PC-9 (cell line): ENCODE results near the gene GBP3. TPM values are rescaled to one million over a fixed set of nuclear protein-coding genes. Genes with fewer than 3 reads are reported as not detected.
"Not testable (repeated sequence)": the region's sequence is repeated elsewhere in the genome, so short reads cannot be mapped to it uniquely, and the experiment has no call there.

ENCODE experiments used
- BruUV-seq: library from RNA; stranded (reverse); fragments of 400-500 nt; replicated peaks from 2 replicates; lab custom pipeline; 2021; lab: Mats Ljungman, UMichigan
- CTCF ChIA-PET: fragments of 300-600 bp; sonication (Branson Sonifier 250); formaldehyde crosslinking; loops from one replicate; lab custom pipeline; 2022; ENCODE audit warnings: antibody characterized with exemption; lab: Charles Lee
- POLR2A ChIA-PET: fragments of 300-600 bp; sonication (Branson Sonifier 250); formaldehyde crosslinking; loops from one replicate; lab custom pipeline; 2022; ENCODE audit warnings: antibody characterized with exemption; ENCODE audit not compliant: unreplicated experiment; lab: Charles Lee
- DNase-seq, 2 experiments: peaks; one replicate each; pipeline versions ENCODE4 v3.0.0 to v3.0.0-alpha.2; 2015 to 2022; ENCODE audit warnings: mixed read lengths in 1 of 2
- H2AFZ ChIP-seq: fragments of 200-600 bp; sonication (generic); 2 replicates; pipeline ENCODE4 v1.8.1; 2017; ENCODE audit warnings: antibody characterized with exemption
- H3F3A ChIP-seq: fragments of 200-600 bp; sonication (generic); 2 replicates; pipeline ENCODE4 v1.8.1; 2017; ENCODE audit warnings: antibody characterized with exemption, mild to moderate bottlenecking, low read depth; ENCODE audit not compliant: insufficient read depth
- H3K27ac ChIP-seq: fragments of 200-600 bp; sonication (generic); 2 replicates; pipeline ENCODE4 v1.6.1; 2016; ENCODE audit warnings: mixed run types
- H3K27me3 ChIP-seq: fragments of 200-600 bp; sonication (generic); 2 replicates; pipeline ENCODE4 v1.6.1; 2016; ENCODE audit warnings: low read depth, mixed run types; ENCODE audit not compliant: insufficient read depth
- H3K36me3 ChIP-seq: fragments of 200-600 bp; sonication (generic); 2 replicates; pipeline ENCODE4 v1.6.1; 2016; ENCODE audit warnings: low read depth, mixed run types
- H3K4me1 ChIP-seq: fragments of 200-600 bp; sonication (generic); replicated peaks from 2 replicates; pipeline ENCODE4 v1.6.1; 2016; ENCODE audit warnings: mixed run types; ENCODE audit not compliant: insufficient read depth
- H3K4me2 ChIP-seq: fragments of 200-600 bp; sonication (generic); 2 replicates; pipeline ENCODE4 v1.6.1; 2017; ENCODE audit warnings: mixed run types
- H3K4me3 ChIP-seq: fragments of 200-600 bp; sonication (generic); 2 replicates; pipeline ENCODE4 v1.6.1; 2016; ENCODE audit warnings: mixed run types
- H3K79me2 ChIP-seq: fragments of 200-600 bp; sonication (generic); 2 replicates; pipeline ENCODE4 v1.6.1; 2017; ENCODE audit warnings: low read depth, mixed run types
- H3K9me2 ChIP-seq: fragments of 200-600 bp; sonication (generic); 2 replicates; pipeline ENCODE4 v1.8.1; 2017; ENCODE audit warnings: mild to moderate bottlenecking; ENCODE audit not compliant: insufficient read depth
- H3K9me3 ChIP-seq: fragments of 200-600 bp; sonication (generic); 2 replicates; pipeline ENCODE4 v1.8.1; 2016; ENCODE audit warnings: low read depth; ENCODE audit not compliant: insufficient read depth
- H4K20me1 ChIP-seq: fragments of 200-600 bp; sonication (generic); 2 replicates; pipeline ENCODE4 v1.8.1; 2017; ENCODE audit not compliant: insufficient read depth
- CTCF ChIP-seq: fragments of 200-600 bp; sonication (generic); conservative IDR thresholded peaks from 2 replicates; pipeline ENCODE4 v1.6.1; 2017; ENCODE audit warnings: mixed run types, antibody characterized with exemption, mild to moderate bottlenecking, moderate library complexity
- EZH2 ChIP-seq: fragments of 200-600 bp; sonication (generic); IDR thresholded peaks from 2 replicates; pipeline ENCODE4 v1.8.0; 2017; ENCODE audit warnings: antibody characterized with exemption, low read depth
- intact Hi-C: fragments of 100-400 bp; cut with micrococcal nuclease; formaldehyde crosslinking; loops from one replicate; pipeline ENCODE4 v1.10.0; 2022; ENCODE audit not compliant: unreplicated experiment
- total RNA-seq: library from RNA; stranded (reverse); gene quantifications from 2 replicates; pipeline ENCODE4 v1.2.3, GENCODE V29; 2021

The GBP3 gene
- total RNA-seq, 1 experiment from 2014 or later, result 22.6 TPM

- peaks cover 18% of the 10 kb centered on the region for H3F3A ChIP-seq
- POLR2A ChIA-PET, result no interaction called here
Observed at GRCh38 chr1:88982055-88982454, 40.6 kb downstream of the GBP3 start.

GRCh38 chr1:88981506-88981905, 41.2 kb downstream of the GBP3 start:
- H3K4me3 ChIP-seq, H3K27ac ChIP-seq, H3K9me3 ChIP-seq, H2AFZ ChIP-seq, intact Hi-C loops, BruUV-seq, H3K4me2 ChIP-seq, CTCF ChIA-PET, H4K20me1 ChIP-seq, H3K27me3 ChIP-seq, H3K9me2 ChIP-seq, DNase-seq, POLR2A ChIA-PET: not testable (repeated sequence)
- H3K79me2 ChIP-seq, result peaks cover 63% of the 10 kb centered on the region
- H3F3A ChIP-seq, result peaks cover 18% of the 10 kb centered on the region
- H3K36me3 ChIP-seq, result peaks cover 22% of the 10 kb centered on the region; the same call in 1 of the 2 replicates
- H3K4me1 ChIP-seq, result peaks cover 18% of the 10 kb centered on the region

More at GRCh38 chr1:88982055-88982454, 40.6 kb downstream of the GBP3 start:
- Histone ChIP-seq H3K9me3 (no peaks in the 10 kb centered on the region), H3K4me3 (no peak overlapping the region), H2AFZ (no peak overlapping the region), H4K20me1 (no peaks in the 10 kb centered on the region), H3K27ac (no peak overlapping the region), H3K9me2 (no peaks in the 10 kb centered on the region), H3K4me2 (no peak overlapping the region), H3K4me1 (peaks cover 18% of the 10 kb centered on the region), H3K27me3 (no peaks in the 10 kb centered on the region), H3K79me2 (peaks cover 69% of the 10 kb centered on the region), H3K36me3 (peaks cover 27% of the 10 kb centered on the region)
- DNase-seq, result no peak
- BruUV-seq, result no TSS peak
- intact Hi-C loops, result no loop called here
- CTCF ChIA-PET, result no interaction called here
- TF ChIP-seq CTCF (no peak), EZH2 (no peak)

GRCh38 chr1:88980870-88981269, 41.8 kb downstream of the GBP3 start:
- TF ChIP-seq EZH2 (no peak), CTCF (no peak)
- Histone ChIP-seq H3K4me3 (no peak overlapping the region), H3K4me2 (no peak overlapping the region), H3K79me2 (peaks cover 59% of the 10 kb centered on the region), H3F3A (peaks cover 15% of the 10 kb centered on the region), H3K27me3 (no peaks in the 10 kb centered on the region), H4K20me1 (no peaks in the 10 kb centered on the region), H3K27ac (no peak overlapping the region), H2AFZ (no peak overlapping the region), H3K36me3 (peaks cover 21% of the 10 kb centered on the region; the same call in 1 of the 2 replicates), H3K4me1 (peaks cover 15% of the 10 kb centered on the region), H3K9me2 (no peaks in the 10 kb centered on the region), H3K9me3 (no peaks in the 10 kb centered on the region)
- no TSS peak for BruUV-seq
- CTCF ChIA-PET, result no interaction called here
- intact Hi-C loops, result no loop called here
- POLR2A ChIA-PET, result no interaction called here
- DNase-seq, result no peak

GRCh38 chr1:88979749-88980116, 42.9 kb downstream of the GBP3 start:
- POLR2A ChIA-PET, result no interaction called here
- Histone ChIP-seq H3K27me3 (no peaks in the 10 kb centered on the region), H2AFZ (no peak overlapping the region), H4K20me1 (no peaks in the 10 kb centered on the region), H3K4me1 (peaks cover 4% of the 10 kb centered on the region; the same call in 1 of the 2 replicates), H3F3A (peaks cover 5% of the 10 kb centered on the region), H3K36me3 (peaks cover 21% of the 10 kb centered on the region; the same call in 1 of the 2 replicates), H3K9me2 (no peaks in the 10 kb centered on the region), H3K27ac (no peak overlapping the region), H3K4me2 (no peak overlapping the region), H3K4me3 (no peak overlapping the region), H3K79me2 (peaks cover 47% of the 10 kb centered on the region), H3K9me3 (no peaks in the 10 kb centered on the region)
- no TSS peak for BruUV-seq
- intact Hi-C loops, result no loop called here
- CTCF ChIA-PET, result no interaction called here
- TF ChIP-seq EZH2, result no peak
- TF ChIP-seq CTCF, result no peak
- no peak for DNase-seq
